GM10266 (cell line): ENCODE results near the gene ACACA.

Experiments
- DNase-seq: peaks from one replicate; pipeline ENCODE4 v3.0.0; 2012; ENCODE audit errors: extremely low spot score
- CTCF ChIP-seq: IDR thresholded peaks from 2 replicates; pipeline ENCODE4 v1.5.1; 2012; ENCODE audit warnings: mild to moderate bottlenecking, low read depth; ENCODE audit not compliant: control insufficient read depth, insufficient read depth; ENCODE audit errors: missing control alignments

The ACACA gene

DNA sequence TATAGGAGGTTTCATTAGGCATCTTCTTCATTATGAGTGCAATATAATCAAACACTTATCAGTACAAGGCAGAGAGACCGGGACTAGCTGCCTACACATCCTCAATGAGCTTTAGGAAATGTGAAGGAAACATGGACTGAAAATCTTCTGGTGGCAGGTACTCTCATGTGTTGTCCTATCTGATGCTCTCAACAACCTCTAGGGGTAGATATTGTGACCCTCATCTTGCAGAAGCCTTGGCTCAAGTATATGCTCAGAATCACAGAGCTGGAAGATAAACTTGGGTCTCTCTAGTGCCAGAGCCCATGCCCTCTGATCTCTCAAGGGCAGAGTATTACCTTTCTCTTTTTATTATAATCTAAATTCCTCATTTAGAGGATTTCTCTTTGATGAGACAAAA is 212.4 kb downstream of the ACACA start:
- TF ChIP-seq CTCF = no peak

GRCh38 chr17:37191219-37191618 is 215.4 kb downstream of the ACACA start:
- TF ChIP-seq CTCF = no peak

More for the DNA sequence above, 212.4 kb downstream of the ACACA start:
- no peak for DNase-seq

DNA sequence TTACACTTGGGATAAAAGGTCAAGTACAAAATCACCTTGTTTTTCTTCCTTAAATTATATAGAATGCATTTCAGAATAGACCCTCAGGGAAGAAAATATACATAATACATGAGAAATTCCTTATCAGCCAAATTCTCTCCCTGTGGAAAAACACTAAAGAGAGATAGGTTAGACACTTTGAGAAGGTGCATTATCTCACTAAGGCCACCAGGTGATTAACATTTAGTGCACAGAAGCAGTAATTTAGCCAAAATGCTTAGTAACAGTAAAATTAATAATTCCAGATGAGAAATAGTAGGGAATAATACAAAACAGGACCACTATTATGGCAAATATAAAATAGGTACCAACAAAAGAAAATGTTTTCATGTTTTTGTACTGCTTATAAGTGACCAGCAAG is 216.1 kb downstream of the ACACA start:
- DNase-seq = no peak
- TF ChIP-seq CTCF = no peak

More at GRCh38 chr17:37191219-37191618, 215.4 kb downstream of the ACACA start:
- DNase-seq = no peak

DNA sequence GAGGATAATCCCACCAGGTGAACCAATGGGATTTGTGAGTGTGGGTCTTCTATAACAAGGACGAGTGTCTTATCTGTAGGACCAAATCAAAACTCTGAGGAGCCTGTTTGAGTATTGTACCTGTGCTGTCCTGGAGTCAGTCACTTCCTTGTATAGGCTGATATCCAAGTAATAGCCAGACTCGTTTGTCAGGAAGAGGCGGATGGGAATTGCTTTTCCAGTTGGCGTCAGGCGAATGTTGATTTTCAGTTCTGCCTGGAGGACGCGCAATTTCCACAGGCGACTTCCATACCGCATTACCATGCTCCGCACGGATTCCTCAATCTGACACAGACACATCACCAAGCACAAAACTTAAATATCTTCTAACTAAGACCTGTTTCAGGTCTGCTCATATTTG is 218.5 kb downstream of the ACACA start:
- no peak for DNase-seq
- no peak for TF ChIP-seq CTCF

DNA sequence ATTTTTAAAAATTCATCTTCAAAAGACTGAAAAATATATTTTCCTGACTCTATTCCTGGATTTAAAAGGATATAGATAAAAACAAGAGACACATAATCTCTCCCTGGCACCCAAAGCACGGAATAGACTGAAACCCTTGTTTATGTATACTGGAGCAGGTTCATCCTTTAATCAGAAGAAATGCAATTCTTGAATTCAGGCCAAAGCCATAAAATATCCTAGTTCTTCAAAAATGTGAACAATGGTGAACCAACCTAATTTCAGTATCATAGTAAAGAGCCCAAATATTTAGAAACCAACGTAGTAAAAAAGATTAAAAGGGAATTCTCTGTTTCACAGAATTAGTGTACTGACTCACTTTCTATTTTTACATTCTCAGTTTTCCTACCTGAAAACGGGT is 219.4 kb downstream of the ACACA start:
- no peak for DNase-seq
- no peak for TF ChIP-seq CTCF

GRCh38 chr17:37182786-37183465 is 223.7 kb downstream of the ACACA start:
- no peak for TF ChIP-seq CTCF
- DNase-seq = no peak

GRCh38 chr17:37180376-37180775 is 226.3 kb downstream of the ACACA start:
- no peak for DNase-seq
- no peak for TF ChIP-seq CTCF
